ENCODE data around the gene MSGN1.

DNA sequence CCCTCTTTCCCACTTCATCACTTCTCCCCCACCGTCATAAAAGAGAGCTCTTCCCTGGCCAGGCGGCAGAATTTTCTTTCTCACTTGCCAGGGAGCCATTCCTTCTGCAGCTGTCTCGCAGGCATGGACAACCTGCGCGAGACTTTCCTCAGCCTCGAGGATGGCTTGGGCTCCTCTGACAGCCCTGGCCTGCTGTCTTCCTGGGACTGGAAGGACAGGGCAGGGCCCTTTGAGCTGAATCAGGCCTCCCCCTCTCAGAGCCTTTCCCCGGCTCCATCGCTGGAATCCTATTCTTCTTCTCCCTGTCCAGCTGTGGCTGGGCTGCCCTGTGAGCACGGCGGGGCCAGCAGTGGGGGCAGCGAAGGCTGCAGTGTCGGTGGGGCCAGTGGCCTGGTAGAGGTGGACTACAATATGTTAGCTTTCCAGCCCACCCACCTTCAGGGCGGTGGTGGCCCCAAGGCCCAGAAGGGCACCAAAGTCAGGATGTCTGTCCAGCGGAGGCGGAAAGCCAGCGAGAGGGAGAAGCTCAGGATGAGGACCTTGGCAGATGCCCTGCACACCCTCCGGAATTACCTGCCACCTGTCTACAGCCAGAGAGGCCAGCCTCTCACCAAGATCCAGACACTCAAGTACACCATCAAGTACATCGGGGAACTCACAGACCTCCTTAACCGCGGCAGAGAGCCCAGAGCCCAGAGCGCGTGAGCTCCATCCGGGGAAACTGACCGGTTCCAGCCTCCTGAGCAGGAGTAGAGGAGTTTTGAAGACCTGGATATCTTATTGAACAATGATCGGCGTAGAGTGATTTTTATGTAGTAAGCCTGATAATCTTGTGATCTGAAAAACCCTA, at the start of gene MSGN1:
- TF ChIP-seq, protein P1, sequence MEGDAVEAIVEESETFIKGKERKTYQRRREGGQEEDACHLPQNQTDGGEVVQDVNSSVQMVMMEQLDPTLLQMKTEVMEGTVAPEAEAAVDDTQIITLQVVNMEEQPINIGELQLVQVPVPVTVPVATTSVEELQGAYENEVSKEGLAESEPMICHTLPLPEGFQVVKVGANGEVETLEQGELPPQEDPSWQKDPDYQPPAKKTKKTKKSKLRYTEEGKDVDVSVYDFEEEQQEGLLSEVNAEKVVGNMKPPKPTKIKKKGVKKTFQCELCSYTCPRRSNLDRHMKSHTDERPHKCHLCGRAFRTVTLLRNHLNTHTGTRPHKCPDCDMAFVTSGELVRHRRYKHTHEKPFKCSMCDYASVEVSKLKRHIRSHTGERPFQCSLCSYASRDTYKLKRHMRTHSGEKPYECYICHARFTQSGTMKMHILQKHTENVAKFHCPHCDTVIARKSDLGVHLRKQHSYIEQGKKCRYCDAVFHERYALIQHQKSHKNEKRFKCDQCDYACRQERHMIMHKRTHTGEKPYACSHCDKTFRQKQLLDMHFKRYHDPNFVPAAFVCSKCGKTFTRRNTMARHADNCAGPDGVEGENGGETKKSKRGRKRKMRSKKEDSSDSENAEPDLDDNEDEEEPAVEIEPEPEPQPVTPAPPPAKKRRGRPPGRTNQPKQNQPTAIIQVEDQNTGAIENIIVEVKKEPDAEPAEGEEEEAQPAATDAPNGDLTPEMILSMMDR (IDR thresholded peaks at IDR 0.05), result no peak
- TF ChIP-seq POLR2AphosphoS5 (IDR thresholded peaks at IDR 0.05) (no peak), POLR2A (IDR thresholded peaks at IDR 0.05; ENCODE audit: low read depth) (no peak)
